HG02678 (cell line): ENCODE results near the gene ROBO3.

Experiments
- ATAC-seq: cut with Tn5 transposase; IDR thresholded peaks from one replicate; pipeline ENCODE4 v1.9.1; 2021; ENCODE audit warnings: mild to moderate bottlenecking, moderate library complexity; ENCODE audit not compliant: unreplicated experiment

ROBO3 gene

DNA sequence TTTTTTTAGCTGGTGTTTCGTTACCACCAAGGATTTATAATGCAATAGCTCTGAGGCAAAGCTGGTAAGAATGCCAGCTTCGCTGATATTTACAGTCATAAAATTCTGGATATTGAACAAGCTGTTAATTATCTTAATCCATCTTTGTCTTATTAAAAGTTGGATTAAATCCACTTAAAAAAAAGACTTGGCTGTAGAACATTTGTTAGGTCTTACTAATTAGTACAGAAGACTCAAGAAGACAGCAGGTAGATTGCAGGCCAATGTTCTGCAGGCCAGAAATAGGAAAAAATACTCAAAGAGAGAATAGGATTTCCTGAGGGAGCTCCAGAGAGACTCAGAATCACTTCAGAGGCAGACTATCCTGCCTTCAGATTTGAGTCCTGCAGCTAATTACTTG, 24.9 kb downstream of the ROBO3 start:
- no peak for ATAC-seq

DNA sequence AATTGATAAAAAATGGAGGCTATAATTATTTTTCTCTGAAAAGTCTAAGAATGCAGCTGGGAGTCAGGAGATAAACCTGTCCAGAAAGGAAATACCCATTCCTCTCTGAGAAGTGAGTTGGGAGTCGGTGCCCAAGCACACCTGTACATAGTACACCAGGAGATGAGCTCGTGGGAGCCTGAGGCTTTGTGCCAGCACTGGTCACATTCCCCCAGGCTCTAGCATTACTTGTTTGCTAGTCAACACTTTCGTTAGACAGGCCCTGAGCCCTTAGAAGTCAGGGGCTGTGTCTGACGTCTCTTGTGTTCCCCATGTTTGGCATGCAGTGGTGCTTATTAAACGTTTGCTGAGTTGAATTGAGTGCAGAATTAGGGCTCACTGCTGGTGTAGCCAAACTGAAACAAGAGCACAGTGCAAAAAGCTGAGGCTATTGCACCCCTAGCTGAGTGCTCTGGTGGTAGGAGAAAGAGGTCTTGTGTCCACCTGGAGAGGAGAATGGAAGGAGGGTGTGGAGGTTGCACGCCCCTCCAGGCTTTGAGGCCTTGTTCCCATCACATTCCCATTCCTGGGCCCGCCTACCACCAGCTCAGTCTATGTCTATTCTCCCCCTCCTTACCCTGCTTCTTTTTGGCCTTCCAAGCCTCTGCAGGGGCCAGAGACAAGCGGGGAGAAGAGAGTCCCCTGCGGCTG, 25.6 kb downstream of the ROBO3 start:
- ATAC-seq: no peak

DNA sequence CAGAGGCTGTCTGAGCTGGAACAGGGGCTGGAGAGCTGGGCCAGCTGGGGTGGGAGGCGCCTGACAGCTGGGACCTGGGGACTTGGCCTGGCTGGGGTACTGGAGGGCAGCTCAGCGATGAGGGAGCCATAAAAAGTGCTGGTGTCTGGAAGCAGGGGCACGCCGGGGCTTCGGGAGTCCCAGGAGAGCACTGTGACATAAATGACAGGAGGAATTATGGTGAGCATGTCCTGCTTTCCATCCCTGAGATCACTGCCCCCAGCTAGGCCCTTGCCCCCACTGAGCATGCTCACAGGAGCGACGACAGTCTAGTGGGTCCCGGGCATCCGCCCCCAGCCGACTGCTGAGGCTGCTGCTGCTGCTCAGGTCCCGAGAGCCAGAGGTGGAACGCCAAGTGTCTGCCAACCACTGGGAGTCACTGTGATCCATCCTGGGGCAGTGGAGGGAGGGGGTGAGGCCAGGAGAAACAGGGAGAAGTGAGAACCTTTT, 26.2 kb downstream of the ROBO3 start:
- no peak for ATAC-seq

DNA sequence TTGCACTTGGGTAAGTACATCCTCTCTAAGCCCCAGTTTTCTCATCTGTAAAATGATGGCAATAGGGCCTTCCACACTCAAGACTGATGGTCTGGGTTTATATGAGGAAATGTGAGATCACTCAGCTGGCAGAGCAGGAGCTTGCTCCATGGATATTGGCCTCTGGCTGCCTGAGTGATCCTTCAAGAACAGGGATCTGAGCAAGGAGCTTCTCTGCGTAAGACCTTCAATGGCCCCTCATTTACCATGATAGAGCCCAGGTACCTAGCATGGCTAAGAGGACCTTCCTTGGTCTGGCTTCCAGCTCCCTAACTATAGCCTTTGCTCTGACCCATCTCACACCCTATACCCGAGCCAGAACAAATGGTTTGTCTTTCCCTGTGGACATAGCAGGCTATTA, 26.9 kb downstream of the ROBO3 start:
- ATAC-seq: no peak

DNA sequence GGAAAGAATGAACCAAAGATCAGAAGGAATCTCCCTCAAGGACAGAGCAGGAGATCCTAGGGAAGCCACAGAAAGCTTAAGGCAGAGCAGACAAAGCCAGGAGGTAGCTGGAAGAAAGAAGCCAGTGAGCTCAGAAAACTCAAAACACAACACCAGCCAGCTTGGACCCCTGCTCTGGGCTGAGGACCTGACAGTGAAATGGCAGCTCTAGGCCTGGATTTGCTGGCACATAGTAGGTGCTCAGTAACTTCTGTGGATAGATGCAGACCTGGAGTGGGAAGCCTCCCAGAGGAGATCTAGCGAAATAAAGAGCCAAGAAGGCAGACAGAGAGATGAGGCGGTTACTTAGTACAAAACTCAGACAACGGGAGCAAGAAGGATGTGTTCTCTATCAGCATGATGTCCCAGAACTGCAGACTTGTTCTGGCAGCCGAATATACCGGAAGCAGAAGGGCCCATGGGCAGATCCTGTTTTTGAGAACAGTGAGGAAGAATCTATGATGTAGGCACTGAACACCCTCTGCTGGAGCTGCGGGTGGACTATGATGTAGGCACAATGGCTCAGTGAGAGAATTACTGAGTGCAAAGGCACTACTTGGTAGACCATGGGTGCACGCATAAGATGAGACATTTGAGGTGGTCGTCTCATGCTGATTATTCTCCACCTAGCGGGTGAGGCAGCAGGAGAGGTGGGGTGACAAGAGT, 27.7 kb downstream of the ROBO3 start:
- ATAC-seq: no peak

DNA sequence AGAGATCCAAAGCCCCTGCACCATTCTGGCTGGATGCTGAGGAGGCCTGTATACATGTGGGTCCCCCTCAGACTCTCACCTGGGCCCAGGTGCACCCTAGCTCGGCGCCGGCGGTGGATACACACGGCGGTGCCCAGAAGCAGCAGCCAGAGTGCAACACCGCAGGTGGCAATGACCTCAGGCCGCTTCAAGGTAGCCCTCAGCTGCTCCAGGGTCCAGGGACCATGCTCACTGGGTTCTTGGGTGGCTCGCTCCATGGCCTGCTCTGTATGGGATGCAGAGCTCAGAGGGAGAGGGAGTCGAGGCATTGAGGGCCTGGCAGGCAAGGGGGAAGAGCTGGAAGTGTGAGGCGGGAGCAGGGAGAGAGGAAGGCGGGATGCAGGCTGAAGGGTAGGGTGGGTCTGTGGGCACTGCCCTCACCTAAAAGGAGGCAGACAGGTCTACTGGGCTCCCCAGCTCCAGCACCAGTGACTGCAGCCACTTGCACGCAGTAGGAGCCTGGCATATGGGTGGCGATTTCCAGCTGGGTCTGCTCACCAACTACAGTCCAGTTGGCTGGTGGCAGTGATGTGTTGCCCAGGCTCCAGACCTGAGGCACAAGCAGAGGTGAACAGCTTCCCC, 28.7 kb downstream of the ROBO3 start:
- no peak for ATAC-seq

DNA sequence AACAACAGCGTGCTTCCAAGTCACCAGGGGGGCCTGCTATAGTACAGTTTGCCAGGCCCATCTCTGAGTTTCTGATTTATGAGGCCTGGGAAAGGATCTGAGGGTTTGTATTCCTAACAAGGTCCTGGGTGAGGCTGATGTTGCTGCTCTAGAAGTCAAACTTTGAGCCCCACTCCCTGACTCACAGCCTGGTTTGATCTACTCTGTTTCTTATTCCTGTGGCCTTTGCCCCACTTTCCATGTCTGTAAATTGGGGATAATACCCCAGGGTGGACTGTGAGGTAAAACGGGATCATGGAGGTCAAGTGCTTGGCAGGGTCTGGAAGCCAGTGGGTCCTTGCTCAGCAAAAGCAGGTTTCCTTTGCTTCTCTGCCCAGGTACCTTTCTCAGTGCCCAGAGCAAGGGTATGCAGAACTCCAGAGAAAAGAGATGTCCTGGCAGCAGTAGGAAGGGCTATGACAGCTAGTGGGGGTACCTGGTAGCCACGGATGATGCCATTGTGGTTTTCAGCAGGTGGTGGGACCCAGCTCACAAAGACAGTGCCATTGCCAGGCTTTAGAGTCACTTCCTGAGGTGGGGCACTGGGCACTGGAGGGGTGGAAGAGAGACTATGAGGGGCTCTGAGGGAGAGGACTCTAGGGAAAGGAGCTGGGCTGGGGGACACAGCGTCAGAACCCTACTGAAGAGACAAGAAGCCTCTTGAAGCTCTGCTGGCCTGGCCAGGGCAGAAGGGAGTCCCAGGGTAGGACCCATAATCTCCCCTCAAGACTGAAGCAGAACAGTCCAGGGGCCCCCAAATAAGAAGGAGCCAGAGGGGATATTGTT, 29.6 kb downstream of the ROBO3 start:
- ATAC-seq: no peak

DNA sequence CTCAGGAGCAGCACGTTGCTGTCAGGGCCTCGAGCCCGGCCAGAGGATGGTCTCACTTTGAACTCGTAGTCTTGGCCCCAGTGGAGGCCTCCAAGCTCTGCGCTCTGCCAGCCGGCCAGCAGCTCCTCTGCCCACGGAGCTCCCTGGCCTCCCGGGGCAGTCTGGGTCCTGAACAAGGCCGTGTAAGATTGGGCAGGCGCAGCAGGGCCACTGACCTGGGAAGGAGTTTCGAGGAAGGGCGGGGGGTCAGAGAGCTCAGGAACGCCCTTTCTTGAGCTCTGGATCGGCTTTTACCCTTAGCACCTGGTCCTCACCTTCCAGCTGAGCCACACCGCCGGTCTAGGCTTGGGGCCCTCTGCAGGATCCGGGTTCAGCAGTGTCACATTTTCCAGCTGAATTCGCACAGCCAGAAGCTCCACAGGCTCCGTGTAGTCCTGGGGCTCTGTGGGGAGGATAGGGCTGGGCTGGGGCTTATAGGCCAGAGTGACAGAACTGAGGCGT, 30.3 kb downstream of the ROBO3 start:
- no peak for ATAC-seq

DNA sequence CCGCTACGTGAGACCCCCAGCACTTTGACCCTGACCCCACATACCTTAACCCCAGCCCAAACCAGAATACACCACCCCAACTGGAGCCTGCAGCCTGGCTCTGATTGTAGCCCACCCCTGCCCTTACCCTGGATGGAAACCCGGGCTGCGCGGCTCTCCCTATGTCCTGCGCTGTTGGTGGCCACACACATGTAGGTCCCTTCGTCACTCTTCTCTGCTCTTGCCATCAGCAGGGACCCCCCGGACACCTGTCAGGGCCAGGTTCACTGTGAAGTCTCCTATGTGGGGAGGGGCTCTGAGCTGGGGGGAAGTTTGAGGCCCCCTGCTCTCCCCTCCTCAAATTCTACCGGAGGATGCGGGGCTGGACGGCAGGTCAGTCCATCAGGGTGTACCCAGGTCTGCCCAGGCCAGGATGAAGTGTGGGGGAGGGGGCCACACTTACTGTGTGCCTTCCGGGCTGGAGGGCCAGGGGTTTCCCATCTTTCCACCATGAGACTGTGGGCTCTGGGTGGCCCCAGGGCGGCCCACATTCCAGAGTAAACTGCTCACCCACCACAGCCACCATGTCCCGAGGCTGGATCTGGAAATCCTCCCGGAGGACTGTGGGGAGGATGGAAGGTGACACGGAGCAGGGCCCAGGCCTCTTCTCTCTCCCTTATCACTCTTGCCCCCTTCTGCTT, 31.0 kb downstream of the ROBO3 start:
- no peak for ATAC-seq

DNA sequence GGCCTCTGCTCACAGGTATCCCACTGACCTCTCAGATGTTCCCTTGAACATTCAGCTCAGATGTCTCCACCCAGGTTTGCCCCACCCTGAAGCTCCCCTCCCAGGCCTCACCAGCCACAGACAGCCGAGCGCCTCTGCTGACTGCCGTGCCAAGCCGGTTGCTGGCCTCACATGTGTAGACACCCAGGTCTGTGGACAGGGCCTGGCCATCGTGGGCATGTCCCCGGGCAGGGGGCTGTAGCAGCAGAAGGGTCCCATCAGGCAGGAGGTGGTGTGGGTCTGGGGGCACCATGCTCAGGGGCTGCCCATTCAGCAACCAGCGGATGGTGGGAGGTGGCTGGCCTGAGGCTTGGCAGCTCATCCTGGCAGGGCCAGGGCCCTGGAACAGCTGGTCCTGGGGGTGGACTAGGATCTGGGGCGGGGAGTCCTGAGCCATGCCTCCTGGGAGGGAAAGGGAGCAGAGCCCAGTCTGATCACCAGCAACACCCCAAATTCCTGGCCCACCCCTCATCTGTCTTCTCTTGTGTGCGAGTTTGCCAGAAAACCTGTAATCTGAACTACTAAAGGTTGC, 31.7 kb downstream of the ROBO3 start:
- no peak for ATAC-seq

DNA sequence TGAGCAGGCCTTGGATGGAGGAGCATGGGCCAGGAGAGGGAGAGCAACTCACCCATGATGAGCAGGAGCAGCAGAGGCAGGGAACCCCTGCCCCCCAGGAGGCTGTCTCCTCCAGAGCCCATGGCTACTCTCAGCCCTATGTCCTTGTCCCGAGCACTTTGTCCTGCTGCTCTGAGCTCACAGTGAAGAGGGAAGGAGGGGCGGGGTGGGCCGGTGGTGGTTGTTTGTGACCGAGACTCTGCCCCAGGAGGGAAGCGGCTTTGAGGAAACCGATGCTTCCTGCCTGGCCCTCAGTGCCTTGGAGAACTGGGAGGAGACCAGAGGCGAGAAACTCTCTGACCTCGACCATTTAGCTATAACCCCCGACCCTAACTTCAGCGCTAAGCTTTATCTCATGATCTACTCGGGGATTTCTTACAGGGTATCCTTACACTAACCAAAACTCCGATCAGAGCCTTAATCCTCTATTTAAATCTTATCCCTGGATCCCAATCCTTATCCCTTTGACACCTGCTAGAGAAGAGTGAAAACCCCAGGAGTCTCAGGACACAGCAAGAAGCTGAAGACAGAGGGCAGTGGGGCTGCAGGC, 32.5 kb downstream of the ROBO3 start, which contains the start of gene ROBO4:
ROBO4 (minus strand) TSS at position 192 of the 589 bp plus-strand sequence; CDS start at position 122, 70 bp downstream.
- no peak for ATAC-seq

DNA sequence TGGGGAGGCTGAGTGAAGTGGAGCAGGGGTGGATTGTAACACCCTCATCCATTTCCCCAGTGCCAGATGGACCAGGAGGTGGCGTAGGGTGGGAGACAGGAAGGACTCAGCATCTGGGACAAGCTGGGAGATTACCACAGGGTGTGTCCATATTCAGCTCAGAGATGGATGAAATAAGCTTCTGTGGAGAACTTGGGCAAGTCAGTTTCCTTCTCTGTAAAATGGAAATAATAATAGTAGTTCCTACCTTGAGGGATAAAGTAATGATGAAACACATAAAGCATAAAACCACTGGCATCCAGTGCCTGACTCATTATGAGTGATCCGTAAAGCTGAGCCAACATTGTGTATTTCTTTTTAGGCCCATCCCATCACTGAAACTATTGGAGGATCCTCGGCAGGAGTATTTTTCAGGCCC, 33.0 kb downstream of the ROBO3 start:
- ATAC-seq: no peak

DNA sequence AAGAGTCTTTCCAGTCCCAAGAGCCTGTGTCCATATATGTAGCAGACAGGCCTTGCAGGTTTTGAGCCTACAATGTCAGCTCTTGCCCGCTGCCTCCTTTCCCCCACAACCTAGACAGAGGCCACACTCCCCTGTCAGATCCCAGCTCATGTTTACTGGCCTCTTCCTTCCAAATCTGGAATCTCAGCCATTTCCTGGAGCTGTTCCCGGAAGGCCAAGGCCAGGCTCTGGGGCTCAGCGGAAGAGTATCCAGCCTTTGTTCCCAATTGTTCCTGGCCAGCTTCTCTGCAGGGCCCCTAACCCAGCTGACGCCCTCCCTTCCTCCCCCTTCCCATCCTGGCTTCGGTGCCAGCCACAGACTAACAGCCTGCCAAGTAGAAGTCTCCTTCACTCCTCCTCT, 33.5 kb downstream of the ROBO3 start:
- ATAC-seq: no peak

DNA sequence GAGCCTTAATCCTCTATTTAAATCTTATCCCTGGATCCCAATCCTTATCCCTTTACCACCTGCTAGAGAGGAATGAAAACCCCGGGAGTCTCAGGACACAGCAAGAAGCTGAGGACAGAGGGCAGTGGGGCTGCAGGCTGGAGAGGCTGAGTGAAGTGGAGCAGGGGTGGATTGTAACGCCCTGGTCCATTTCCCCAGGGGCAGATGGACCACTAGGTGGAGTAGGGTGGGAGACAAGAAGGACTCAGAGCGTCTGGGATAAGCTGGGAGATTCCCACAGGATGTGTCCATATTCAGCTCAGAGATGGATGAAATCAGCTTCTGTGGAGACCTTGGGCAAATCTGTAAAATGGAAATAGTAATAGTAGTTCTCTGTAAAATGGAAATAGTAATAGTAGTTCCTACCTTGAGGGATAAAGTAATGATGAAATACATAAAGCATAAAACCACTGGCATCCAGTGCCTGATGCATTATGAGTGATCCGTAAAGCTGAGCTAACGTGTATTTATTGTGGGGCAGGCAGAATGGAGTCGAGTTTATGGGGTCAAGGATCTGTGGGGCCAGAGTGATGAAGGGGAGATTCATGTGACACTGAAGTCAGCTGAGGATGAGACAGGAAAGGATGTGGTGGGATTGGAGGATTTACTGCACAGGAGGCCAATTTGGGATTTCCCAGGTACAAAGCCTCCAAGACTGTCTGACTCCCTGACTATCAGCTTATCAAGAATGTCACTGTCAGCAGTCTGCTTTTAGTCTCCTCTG, 34.3 kb downstream of the ROBO3 start:
- no peak for ATAC-seq

DNA sequence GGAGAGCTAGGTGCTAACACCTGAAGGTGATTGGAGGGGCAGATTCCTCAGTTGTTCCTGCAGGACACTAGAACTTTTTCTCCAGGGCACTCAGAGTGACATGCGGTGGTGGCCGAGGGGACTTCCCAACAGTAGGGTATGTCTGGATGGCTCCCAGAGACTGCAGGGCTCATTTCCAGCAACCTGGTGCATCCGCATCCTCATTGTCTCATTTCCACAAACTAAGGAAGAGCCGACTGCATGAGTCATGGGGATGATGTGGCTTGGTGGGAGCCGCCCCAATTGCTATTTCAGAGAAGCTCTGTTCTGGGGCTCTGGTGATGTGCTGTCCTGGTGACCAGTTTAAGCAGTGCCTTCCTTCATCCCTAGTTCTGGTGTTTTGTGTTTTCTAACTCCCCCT, 35.2 kb downstream of the ROBO3 start:
- ATAC-seq: no peak

DNA sequence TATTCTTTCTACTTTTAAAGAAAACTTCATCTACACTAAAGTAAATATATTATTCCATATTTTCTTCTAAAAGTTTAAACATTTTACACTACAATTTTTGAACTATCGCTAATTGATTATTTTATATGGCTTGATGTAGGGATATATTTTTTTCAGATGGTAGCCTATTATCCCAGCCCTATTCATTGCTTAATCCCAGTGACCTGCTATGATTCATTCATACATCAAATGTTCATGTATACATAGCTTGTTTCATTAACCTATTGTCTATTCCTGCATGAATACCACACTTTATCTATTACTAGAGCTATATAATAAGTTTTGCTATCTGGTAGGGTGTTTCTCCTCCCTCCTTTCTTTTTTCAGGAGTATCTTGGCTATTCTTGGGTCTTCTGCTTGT, 37.4 kb downstream of the ROBO3 start:
- no peak for ATAC-seq

DNA sequence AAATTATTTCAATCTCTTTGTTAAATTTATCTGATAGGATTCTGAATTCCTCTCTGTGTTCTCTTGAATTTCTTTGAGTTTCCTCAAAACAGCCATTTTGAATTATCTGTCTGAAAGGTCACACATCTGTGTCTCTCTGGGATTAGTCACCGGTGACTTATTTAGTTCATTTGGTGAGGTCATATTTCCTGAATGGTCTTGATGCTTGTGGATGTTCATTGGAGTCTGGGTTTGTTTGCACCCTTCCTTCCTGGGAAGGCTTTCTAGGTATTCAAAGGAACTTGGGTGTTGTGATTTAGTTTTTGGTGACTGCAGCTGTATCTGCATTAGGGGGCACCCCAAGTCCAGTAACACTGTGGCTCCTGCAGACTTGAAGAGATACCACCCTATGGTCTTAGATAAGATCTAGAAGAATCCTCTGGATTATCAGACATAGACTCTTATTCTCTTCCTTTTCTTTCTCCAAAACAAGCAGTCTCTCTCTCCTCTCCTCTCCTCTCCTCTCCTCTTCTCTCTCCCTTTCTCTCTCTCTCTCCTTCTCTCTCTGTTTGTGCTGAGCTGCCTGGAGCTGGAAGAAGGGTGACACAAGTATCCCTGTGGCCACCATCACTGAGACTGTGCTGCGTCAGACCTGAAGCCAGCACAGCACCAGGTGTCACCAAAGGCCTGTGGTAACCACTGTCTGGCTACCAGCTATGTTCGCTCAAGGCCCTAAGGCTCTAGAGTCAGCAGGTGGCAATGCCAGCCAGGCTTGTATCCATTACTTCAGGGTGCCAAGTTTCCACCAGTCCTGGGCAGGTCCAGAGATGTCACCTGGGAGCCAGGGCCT, 50.5 kb downstream of the ROBO3 start:
- no peak for ATAC-seq

DNA sequence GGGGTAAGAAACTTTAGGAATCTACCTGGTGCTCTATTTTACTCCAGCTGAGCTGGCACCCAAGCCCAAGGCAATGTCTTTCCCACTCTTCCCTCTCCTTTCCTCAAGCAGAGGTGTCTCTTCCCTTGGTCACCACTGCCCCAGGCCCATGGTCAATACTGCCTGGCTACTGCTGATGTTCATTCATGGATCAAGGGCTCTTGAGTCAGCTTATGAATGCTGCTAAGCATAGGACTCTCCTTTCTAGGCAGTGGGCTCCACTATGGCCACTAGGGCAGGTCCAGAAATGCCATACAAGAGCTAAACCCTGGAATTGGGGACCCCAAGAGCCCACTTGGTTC, 51.1 kb downstream of the ROBO3 start:
- no peak for ATAC-seq
